Measurements from ENCODE around the gene EPHB2.

DNA sequence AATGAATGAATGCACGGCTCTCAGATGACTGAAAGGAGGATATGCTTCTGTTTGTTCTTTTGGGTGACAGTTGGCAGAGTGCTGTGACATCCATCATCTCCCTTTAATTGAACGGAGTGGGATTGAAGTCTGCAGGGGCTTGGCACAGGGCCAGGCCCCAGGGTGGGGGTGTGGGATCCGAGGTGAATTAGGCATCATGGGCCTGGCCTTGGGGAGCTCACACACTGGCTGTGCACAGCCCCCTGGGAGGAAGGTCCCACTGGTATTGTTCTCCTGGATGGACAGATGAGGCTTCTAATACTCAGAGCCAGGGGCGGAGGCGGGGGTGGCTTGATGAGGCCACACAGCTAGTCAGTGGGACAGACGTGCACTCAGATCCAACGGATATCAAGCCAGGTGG lies 19.3 kb downstream of the EPHB2 start:
- TF ChIP-seq EP300 (IDR thresholded peaks at IDR 0.05; ENCODE audit: borderline replicate concordance) (no peak), CREB1 (IDR thresholded peaks at IDR 0.05; ENCODE audit: low read depth) (no peak), TAF1 (IDR thresholded peaks at IDR 0.05; ENCODE audit: low read depth) (no peak)

All from Ishikawa (cell line).